Kidney epithelial cell (primary cell): ENCODE results near the gene MEGF6. TPM values are rescaled to one million over a fixed set of nuclear protein-coding genes. Genes with fewer than 3 reads are reported as not detected.

ENCODE experiments used
- DNase-seq: peaks from one replicate; pipeline ENCODE4 v3.0.0-alpha.2; 2010; ENCODE audit warnings: low read depth
- H3K27me3 ChIP-seq: 2 replicates; pipeline ENCODE4 v1.6.0; 2011; ENCODE audit warnings: low read length; ENCODE audit not compliant: control insufficient read depth, insufficient read depth
- H3K36me3 ChIP-seq: 2 replicates; pipeline ENCODE4 v1.5.1; 2011; ENCODE audit warnings: low read length; ENCODE audit not compliant: control insufficient read depth, insufficient read depth
- H3K4me3 ChIP-seq: 2 replicates; pipeline ENCODE4 v1.5.1; 2011; ENCODE audit warnings: low read depth, mild to moderate bottlenecking, control low read depth, low read length
- total RNA-seq: library from RNA; depleted of rRNA; stranded (reverse); fragments of >200 nt; gene quantifications from 2 replicates; pipeline ENCODE4 v1.2.3, GENCODE V29; 2015
- TF ChIP-seq, protein P1 (sequence below): IDR thresholded peaks from 2 replicates; pipeline ENCODE4 v1.5.1; 2011; ENCODE audit warnings: mild to moderate bottlenecking, moderate library complexity, low read length, control low read depth, inconsistent platforms; ENCODE audit not compliant: insufficient read depth, poor library complexity, severe bottlenecking

Gene MEGF6
- total RNA-seq, 1 donor from 2014 or later, result 13.1 TPM

DNA sequence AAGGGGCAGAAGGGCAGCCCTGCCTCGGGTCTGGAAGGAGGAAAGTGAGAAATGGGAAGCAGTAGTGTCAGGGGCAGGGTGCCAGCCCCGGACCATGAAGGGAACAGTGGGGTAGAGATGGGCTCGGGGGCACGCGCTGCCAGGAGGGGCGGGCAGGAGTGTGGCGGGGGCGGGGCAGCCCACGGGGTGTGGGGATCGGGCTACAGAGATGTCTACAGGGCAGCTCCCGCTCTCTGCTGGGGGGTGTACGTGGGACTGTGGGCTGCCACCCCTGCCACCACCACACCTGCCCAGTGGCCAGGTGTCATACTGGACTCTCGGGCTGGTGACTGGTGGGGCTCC, 149.4 kb downstream of the MEGF6 start:
- no peak overlapping the region for H3K4me3 ChIP-seq
- H3K27me3 ChIP-seq, result no peaks in the 10 kb centered on the region
- no peak for DNase-seq
- no peaks in the 10 kb centered on the region for H3K36me3 ChIP-seq
- TF ChIP-seq, protein P1, sequence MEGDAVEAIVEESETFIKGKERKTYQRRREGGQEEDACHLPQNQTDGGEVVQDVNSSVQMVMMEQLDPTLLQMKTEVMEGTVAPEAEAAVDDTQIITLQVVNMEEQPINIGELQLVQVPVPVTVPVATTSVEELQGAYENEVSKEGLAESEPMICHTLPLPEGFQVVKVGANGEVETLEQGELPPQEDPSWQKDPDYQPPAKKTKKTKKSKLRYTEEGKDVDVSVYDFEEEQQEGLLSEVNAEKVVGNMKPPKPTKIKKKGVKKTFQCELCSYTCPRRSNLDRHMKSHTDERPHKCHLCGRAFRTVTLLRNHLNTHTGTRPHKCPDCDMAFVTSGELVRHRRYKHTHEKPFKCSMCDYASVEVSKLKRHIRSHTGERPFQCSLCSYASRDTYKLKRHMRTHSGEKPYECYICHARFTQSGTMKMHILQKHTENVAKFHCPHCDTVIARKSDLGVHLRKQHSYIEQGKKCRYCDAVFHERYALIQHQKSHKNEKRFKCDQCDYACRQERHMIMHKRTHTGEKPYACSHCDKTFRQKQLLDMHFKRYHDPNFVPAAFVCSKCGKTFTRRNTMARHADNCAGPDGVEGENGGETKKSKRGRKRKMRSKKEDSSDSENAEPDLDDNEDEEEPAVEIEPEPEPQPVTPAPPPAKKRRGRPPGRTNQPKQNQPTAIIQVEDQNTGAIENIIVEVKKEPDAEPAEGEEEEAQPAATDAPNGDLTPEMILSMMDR, result no peak

DNA sequence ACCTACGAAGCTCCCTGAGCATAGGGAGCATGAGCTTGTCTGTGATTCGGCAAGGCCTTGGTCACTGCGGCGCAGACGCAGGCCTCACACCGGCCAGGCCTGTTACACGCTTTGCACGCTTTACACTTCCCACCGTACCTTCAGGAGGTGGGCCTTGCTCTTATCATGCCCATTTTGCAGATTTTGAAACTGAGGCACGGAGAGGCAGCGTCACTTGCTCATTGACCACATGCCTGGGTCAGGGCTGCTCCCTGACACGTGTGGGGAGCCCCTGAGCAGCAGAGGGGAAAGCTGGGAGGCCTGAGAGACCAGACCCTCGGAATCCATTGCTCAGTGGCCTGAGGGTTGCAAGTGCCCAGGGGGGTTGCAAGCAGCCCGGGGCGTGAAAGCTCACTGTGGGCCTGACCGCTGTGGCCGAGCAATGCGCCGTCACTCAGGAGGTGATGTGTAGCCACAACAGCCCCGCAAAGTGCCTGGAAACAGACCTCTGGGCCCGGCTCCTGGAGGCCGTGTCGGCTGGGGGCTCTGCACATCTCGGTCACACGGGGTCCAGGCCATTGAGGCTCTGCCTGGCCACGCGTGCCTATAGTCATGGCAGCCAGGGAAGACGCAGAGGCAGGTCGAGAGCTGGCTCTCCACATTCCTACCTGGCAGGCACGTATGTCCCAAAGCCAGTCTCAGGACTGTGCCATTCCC, 149.9 kb downstream of the MEGF6 start:
- H3K4me3 ChIP-seq, result no peak overlapping the region
- H3K36me3 ChIP-seq, result no peaks in the 10 kb centered on the region
- TF ChIP-seq, protein P1, result no peak
- DNase-seq, result no peak
- no peaks in the 10 kb centered on the region for H3K27me3 ChIP-seq

GRCh38 chr1:3460672-3461131, 150.6 kb downstream of the MEGF6 start:
- TF ChIP-seq, protein P1, result no peak
- Histone ChIP-seq H3K27me3 (no peaks in the 10 kb centered on the region), H3K36me3 (no peaks in the 10 kb centered on the region), H3K4me3 (no peak overlapping the region)
- no peak for DNase-seq

DNA sequence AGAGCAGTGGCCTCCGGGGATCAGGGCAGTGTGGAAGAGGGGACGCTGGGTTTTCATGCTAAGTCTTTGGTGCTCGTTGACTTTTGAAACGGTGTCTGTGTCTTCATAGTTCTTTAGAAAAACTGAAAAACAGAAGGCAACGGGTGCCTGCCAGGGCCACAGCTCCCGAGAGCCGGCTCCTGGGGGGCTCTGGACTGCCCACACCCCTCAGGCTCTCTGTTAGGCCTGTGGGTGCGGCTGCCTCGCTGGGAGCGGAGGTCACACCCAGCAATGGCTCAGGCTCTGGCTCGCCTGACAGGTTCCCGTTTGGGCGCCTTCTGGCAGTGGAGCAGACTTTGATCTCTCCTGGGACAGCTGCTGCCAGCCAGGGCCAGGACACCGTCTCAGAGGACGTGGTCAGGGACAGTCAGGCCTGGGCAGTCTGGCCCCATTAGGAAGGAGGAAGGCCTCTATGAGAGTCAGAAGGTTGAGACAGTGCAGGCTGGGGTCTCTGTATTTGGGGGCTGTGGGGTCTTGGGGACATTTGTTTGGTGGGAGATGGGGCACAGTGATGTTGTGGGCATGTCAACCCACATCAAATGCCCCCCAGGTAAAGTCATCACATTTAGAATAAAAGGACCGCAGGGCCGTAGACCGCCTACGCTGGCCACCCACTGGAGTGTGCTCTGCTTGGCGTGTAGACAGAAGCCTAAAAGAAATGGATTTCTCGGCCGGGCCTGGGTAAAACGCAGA, 151.2 kb downstream of the MEGF6 start:
- Histone ChIP-seq H3K27me3 (no peaks in the 10 kb centered on the region), H3K36me3 (no peaks in the 10 kb centered on the region), H3K4me3 (no peak overlapping the region)
- TF ChIP-seq, protein P1, result no peak
- no peak for DNase-seq

DNA sequence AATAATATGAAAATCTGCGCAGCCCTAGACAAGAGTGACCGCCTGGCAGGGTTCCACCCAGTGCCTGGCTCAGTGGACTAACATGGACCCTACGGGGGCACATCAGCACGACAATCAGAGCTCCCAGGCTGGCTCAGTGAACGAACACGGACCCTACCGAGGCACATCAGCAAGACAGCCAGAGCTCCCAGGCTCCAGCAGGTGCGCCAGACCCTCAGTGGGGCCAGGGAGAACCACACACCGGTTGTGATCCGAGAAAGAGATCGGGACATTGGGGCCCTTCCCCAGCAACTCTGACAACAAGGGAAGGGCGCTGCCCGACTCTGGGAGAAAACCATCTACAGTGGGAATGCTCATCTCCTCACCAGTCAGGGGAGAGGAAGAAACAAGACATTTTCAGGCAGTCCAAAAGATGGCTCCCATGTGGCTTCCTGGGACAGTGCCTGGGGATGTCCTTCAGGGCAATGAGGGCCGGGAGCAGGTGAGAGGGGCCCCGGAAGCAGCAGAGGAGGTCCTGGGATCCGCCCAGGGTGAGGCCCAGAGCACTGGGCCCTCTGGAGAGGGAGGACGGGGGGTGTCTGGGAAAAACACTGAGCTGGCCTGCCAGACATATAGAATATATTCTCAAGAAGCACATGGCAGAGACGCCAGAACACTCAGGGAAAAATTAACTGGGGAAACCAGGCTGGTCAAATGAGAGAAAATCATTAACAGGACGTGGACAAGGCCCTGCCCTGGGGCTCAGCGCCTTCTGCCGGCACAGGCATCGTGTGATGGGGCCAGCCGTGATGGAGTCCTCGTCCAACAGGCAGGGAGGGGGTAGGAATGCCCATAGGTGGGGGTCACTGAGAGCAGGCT, 152.0 kb downstream of the MEGF6 start:
- Histone ChIP-seq H3K4me3 (no peak overlapping the region), H3K36me3 (no peaks in the 10 kb centered on the region), H3K27me3 (no peaks in the 10 kb centered on the region)
- DNase-seq, result no peak
- TF ChIP-seq, protein P1, result no peak
